Thoracic aorta (tissue), 2 donors: Measurements from ENCODE around the gene KRTAP10-8. TPM values are rescaled to one million over a fixed set of nuclear protein-coding genes. Genes with fewer than 3 reads are reported as not detected.

Source experiments
- ATAC-seq: fragments of 150-250 bp; one replicate; pipeline ENCODE4 v1.8.0; 2017; ENCODE audit warnings: low read depth; ENCODE audit not compliant: insufficient number of reproducible peaks, low FRiP score
- DNase-seq: peaks from one replicate; pipeline ENCODE4 v3.0.0-alpha.2; 2020; ENCODE audit warnings: low spot score
- H3K27ac ChIP-seq, 2 donors: fragments of 200-600 bp; sonication (generic); 1 replicate in 1 of 2; 2 replicates in 1 of 2; pipeline ENCODE4 v1.5.1; 2016; ENCODE audit warnings: mild to moderate bottlenecking in 2 of 2, moderate library complexity in 2 of 2
- H3K27me3 ChIP-seq: fragments of 200-600 bp; sonication (generic); replicated peaks from 2 replicates; pipeline ENCODE4 v1.6.0; 2016; ENCODE audit warnings: mild to moderate bottlenecking; ENCODE audit not compliant: insufficient read depth
- H3K36me3 ChIP-seq: fragments of 200-600 bp; sonication (generic); one replicate; pipeline ENCODE4 v1.5.1; 2016
- H3K4me1 ChIP-seq, 2 donors: fragments of 200-600 bp; sonication (generic); 1 replicate in 1 of 2; 2 replicates in 1 of 2; pipeline versions ENCODE4 v1.5.1 to v1.6.0; 2016; ENCODE audit warnings: low read depth in 2 of 2, mild to moderate bottlenecking in 1 of 2; ENCODE audit not compliant: control insufficient read depth in 1 of 2
- H3K4me3 ChIP-seq: fragments of 200-600 bp; sonication (generic); 2 replicates; pipeline ENCODE4 v1.5.1; 2016; ENCODE audit warnings: mild to moderate bottlenecking
- H3K9me3 ChIP-seq: fragments of 200-600 bp; sonication (generic); 2 replicates; pipeline ENCODE4 v1.5.1; 2016
- CTCF ChIP-seq: fragments of 200-600 bp; sonication (generic); IDR thresholded peaks from one replicate; pipeline ENCODE4 v1.5.1; 2019; ENCODE audit warnings: antibody characterized with exemption
- total RNA-seq, 2 donors: library from RNA; depleted of rRNA; stranded (reverse); fragments of >200 nt; gene quantifications; one replicate each; pipeline versions ENCODE4 v1.1.0 to v1.2.3, GENCODE V29; 2016

The KRTAP10-8 gene
- total RNA-seq, 2 donors from 2014 or later, result not detected

DNA sequence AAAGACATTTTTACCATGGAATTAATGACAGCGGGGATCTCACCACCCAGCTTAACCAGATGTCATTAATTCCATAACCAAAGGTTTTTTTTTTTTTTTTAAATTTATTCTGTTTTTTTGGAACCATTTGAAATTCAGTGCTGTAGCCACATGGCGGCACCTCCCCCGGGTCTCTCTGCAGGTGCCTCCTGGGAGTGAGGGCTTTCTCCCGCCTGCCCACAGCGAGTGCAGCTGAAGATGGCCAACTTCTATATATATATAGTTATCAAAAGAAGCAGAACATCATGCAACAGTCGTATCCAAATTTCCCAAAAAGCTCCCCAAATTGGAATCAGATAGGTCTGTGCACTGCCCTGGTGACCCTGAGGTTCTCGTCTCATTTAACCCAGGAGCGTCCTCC, 3.6 kb downstream of the KRTAP10-8 start:
- Histone ChIP-seq H3K27ac (no peak overlapping the region), H3K4me1 (no peaks in the 10 kb centered on the region), H3K36me3 (no peaks in the 10 kb centered on the region), H3K9me3 (peaks cover 4% of the 10 kb centered on the region), H3K27me3 (no peaks in the 10 kb centered on the region), H3K4me3 (no peak overlapping the region)
- ATAC-seq (no peak), DNase-seq (no peak)
- no peak for TF ChIP-seq CTCF

GRCh38 chr21:44615911-44616590, 4.2 kb downstream of the KRTAP10-8 start:
- DNase-seq (no peak), ATAC-seq (no peak)
- no peaks in the 10 kb centered on the region for H3K36me3 ChIP-seq
- no peaks in the 10 kb centered on the region for H3K9me3 ChIP-seq
- TF ChIP-seq CTCF, result no peak
- no peak overlapping the region for H3K4me3 ChIP-seq
- H3K27ac ChIP-seq, result no peak overlapping the region
- no peaks in the 10 kb centered on the region for H3K27me3 ChIP-seq
- H3K4me1 ChIP-seq, result no peaks in the 10 kb centered on the region

DNA sequence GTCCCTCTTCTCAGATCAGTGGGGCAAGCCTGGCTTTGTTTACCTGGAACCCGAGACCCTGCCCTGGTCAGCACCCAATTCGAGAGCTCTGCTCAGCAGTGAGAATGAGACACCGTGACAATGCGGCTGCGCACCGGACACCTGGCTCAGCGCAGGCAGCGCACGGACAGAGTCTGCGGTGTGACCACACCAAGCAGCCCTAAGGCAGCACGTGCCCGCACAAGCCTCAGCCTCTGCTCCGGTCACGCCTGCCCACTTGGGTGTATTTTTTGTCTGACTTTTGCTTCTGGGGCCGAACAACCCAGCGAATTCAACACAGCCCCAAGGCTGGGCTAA, 4.7 kb downstream of the KRTAP10-8 start:
- Histone ChIP-seq H3K27me3 (no peaks in the 10 kb centered on the region), H3K9me3 (no peaks in the 10 kb centered on the region), H3K4me1 (no peaks in the 10 kb centered on the region), H3K4me3 (no peak overlapping the region), H3K36me3 (no peaks in the 10 kb centered on the region), H3K27ac (no peak overlapping the region)
- no peak for TF ChIP-seq CTCF
- ATAC-seq, result no peak
- DNase-seq, result no peak

- ATAC-seq, result no peak
- H3K27me3 ChIP-seq, result no peaks in the 10 kb centered on the region
- H3K9me3 ChIP-seq, result no peaks in the 10 kb centered on the region
- no peaks in the 10 kb centered on the region for H3K36me3 ChIP-seq
- no peaks in the 10 kb centered on the region for H3K4me1 ChIP-seq
- no peak for DNase-seq
- H3K4me3 ChIP-seq, result no peak overlapping the region
- no peak for TF ChIP-seq CTCF
- no peak overlapping the region for H3K27ac ChIP-seq
Measured at GRCh38 chr21:44617071-44617501, 5.2 kb downstream of the KRTAP10-8 start.

- no peak for TF ChIP-seq CTCF
- DNase-seq, result no peak
- no peaks in the 10 kb centered on the region for H3K27me3 ChIP-seq
Measured at GRCh38 chr21:44618504-44618903, 6.6 kb downstream of the KRTAP10-8 start.

More at GRCh38 chr21:44618504-44618903, 6.6 kb downstream of the KRTAP10-8 start:
- ATAC-seq, result no peak
- H3K36me3 ChIP-seq, result no peaks in the 10 kb centered on the region
- no peak overlapping the region for H3K27ac ChIP-seq
- H3K4me3 ChIP-seq, result no peak overlapping the region
- H3K4me1 ChIP-seq, result no peaks in the 10 kb centered on the region
- H3K9me3 ChIP-seq, result peaks cover 2% of the 10 kb centered on the region
